ENCODE measurements around the gene SEC11A.
A peak's percentile ranks its signal among the peaks of the same experiment; 100 is the strongest.

The SEC11A gene

DNA sequence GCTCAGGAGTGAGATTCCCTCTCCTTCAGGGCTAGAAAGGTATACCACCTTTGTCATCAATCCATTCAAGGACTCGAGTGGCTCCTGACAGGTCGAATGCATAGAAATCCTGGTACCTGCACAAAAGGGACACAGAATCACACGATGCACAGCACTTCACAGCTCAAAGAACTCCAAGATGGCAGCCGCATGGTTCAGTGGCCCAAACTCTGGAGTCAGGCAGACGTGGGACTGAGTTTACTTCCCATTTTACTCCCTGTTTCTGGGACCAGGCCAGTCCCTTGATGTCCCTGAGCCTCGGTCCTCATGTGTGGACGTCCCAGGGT, 62.4 kb downstream of the SEC11A start:
- Histone ChIP-seq H3K4me3 (ENCODE audit: low read depth in 1 of 2, low read length in 2 of 2) (peak overlapping the region; percentile 65 to 92), H3K9me3 (ENCODE audit: insufficient read depth, low read length, severe bottlenecking) (no peaks in the 10 kb centered on the region), H3K27me3 (ENCODE audit: insufficient read depth, low read length, poor library complexity) (no peaks in the 10 kb centered on the region), H3K4me1 (ENCODE audit: insufficient read depth, low read length) (peaks cover 48% of the 10 kb centered on the region), H3K4me2 (ENCODE audit: insufficient read depth, low read length) (peak overlapping the region; percentile 72), H3K27ac (ENCODE audit: low read length) (peak overlapping the region; percentile 83), H3K36me3 (ENCODE audit: insufficient read depth, low read length) (peaks cover 32% of the 10 kb centered on the region), H3K9ac (ENCODE audit: low read depth, low read length) (peak overlapping the region; percentile 71), H2AFZ (ENCODE audit: low read depth, low read length) (peak overlapping the region; percentile 72), H3K79me2 (ENCODE audit: insufficient read depth, low read length) (peaks cover 25% of the 10 kb centered on the region), H4K20me1 (ENCODE audit: insufficient read depth, low read length) (no peaks in the 10 kb centered on the region; the same call in 1 of the 2 replicates)
- ATAC-seq (ENCODE audit: insufficient read depth, low read depth), result no peak
- TF ChIP-seq EZH2 (IDR thresholded peaks at IDR 0.05; ENCODE audit: borderline replicate concordance, low read depth, low read length, severe bottlenecking) (no peak), CTCF (IDR thresholded peaks at IDR 0.05; ENCODE audit: borderline replicate concordance, extremely low read depth, low read length, poor library complexity, severe bottlenecking) (no peak)
- no peak for DNase-seq

DNA sequence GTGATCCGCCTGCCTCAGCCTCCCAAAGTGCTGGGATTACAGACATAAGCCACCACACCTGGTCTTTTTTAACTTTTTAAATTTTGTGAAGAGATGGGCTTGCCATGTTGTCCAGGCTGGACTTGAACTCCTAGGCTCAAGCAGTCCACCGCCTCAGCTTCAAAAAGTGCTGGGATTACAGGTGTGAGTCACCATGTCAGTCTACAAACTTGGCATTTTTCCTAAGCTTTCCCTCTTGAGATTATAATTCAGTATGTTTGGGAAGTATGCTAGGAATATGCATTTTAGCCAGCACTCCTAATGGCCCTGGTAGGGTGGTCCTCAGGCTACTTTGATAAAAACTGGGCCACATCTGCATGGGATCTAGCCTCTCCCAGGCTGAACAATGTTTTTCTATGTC, 66.2 kb downstream of the SEC11A start:
- peaks cover 68% of the 10 kb centered on the region for H3K36me3 ChIP-seq (ENCODE audit: insufficient read depth, low read length)

GRCh38 chr15:84648539-84648938, 67.4 kb downstream of the SEC11A start:
- Histone ChIP-seq H3K9ac (ENCODE audit: low read depth, low read length) (no peak overlapping the region), H3K4me1 (ENCODE audit: insufficient read depth, low read length) (peaks cover 18% of the 10 kb centered on the region)

More for the DNA sequence above, 66.2 kb downstream of the SEC11A start:
- no peaks in the 10 kb centered on the region for H3K27me3 ChIP-seq (ENCODE audit: insufficient read depth, low read length, poor library complexity)
- H2AFZ ChIP-seq (ENCODE audit: low read depth, low read length), result no peak overlapping the region
- ATAC-seq (ENCODE audit: insufficient read depth, low read depth) (no peak), DNase-seq (no peak)
- H3K4me1 ChIP-seq (ENCODE audit: insufficient read depth, low read length), result peaks cover 21% of the 10 kb centered on the region
- H3K9ac ChIP-seq (ENCODE audit: low read depth, low read length), result no peak overlapping the region
- H3K9me3 ChIP-seq (ENCODE audit: insufficient read depth, low read length, severe bottlenecking), result no peaks in the 10 kb centered on the region
- no peak overlapping the region for H3K4me3 ChIP-seq (ENCODE audit: low read depth in 1 of 2, low read length in 2 of 2)
- peaks cover 25% of the 10 kb centered on the region for H3K79me2 ChIP-seq (ENCODE audit: insufficient read depth, low read length)
- 0 out of 2 replicates have a peak, but pooled peaks cover 5% of the 10 kb centered on the region for H4K20me1 ChIP-seq (ENCODE audit: insufficient read depth, low read length)
- no peak overlapping the region for H3K27ac ChIP-seq (ENCODE audit: low read length)
- H3K4me2 ChIP-seq (ENCODE audit: insufficient read depth, low read length), result no peak overlapping the region
- TF ChIP-seq CTCF (IDR thresholded peaks at IDR 0.05; ENCODE audit: borderline replicate concordance, extremely low read depth, low read length, poor library complexity, severe bottlenecking) (no peak), EZH2 (IDR thresholded peaks at IDR 0.05; ENCODE audit: borderline replicate concordance, low read depth, low read length, severe bottlenecking) (no peak)

More at GRCh38 chr15:84648539-84648938, 67.4 kb downstream of the SEC11A start:
- no peak overlapping the region for H3K4me3 ChIP-seq (ENCODE audit: low read depth in 1 of 2, low read length in 2 of 2)
- H2AFZ ChIP-seq (ENCODE audit: low read depth, low read length), result no peak overlapping the region
- H4K20me1 ChIP-seq (ENCODE audit: insufficient read depth, low read length), result 0 out of 2 replicates have a peak, but pooled peaks cover 5% of the 10 kb centered on the region
- no peak overlapping the region for H3K27ac ChIP-seq (ENCODE audit: low read length)
- no peaks in the 10 kb centered on the region for H3K9me3 ChIP-seq (ENCODE audit: insufficient read depth, low read length, severe bottlenecking)
- H3K79me2 ChIP-seq (ENCODE audit: insufficient read depth, low read length), result peaks cover 19% of the 10 kb centered on the region
- no peak for TF ChIP-seq CTCF (IDR thresholded peaks at IDR 0.05; ENCODE audit: borderline replicate concordance, extremely low read depth, low read length, poor library complexity, severe bottlenecking)
- no peak for TF ChIP-seq EZH2 (IDR thresholded peaks at IDR 0.05; ENCODE audit: borderline replicate concordance, low read depth, low read length, severe bottlenecking)
- no peaks in the 10 kb centered on the region for H3K27me3 ChIP-seq (ENCODE audit: insufficient read depth, low read length, poor library complexity)
- H3K36me3 ChIP-seq (ENCODE audit: insufficient read depth, low read length), result peaks cover 76% of the 10 kb centered on the region
- no peak for DNase-seq
- no peak overlapping the region for H3K4me2 ChIP-seq (ENCODE audit: insufficient read depth, low read length)
- ATAC-seq (ENCODE audit: insufficient read depth, low read depth), result no peak
